HEK293T (cell line): Measurements from ENCODE around the gene NHSL1.

Source experiments
- BHLHE40 ChIP-seq: fragments of 450-650 bp; IDR thresholded peaks from 2 replicates; pipeline ENCODE4 v1.6.1; 2016; ENCODE audit warnings: mild to moderate bottlenecking, moderate library complexity, borderline replicate concordance
- CTBP1 ChIP-seq: fragments of 450-650 bp; IDR thresholded peaks from 2 replicates; pipeline ENCODE4 v1.6.1; 2016; ENCODE audit warnings: borderline replicate concordance
- ELF4 ChIP-seq: fragments of 450-650 bp; IDR thresholded peaks from 2 replicates; pipeline ENCODE4 v1.6.1; 2017; ENCODE audit warnings: antibody characterized with exemption
- FOXA1 ChIP-seq: fragments of 450-650 bp; IDR thresholded peaks from 2 replicates; pipeline ENCODE4 v1.6.1; 2016; ENCODE audit warnings: mild to moderate bottlenecking
- FOXK2 ChIP-seq: fragments of 450-650 bp; IDR thresholded peaks from 2 replicates; pipeline ENCODE4 v1.6.1; 2016; ENCODE audit warnings: mild to moderate bottlenecking
- FOXM1 ChIP-seq: fragments of 450-650 bp; IDR thresholded peaks from 2 replicates; pipeline ENCODE4 v1.6.1; 2017; ENCODE audit warnings: mild to moderate bottlenecking, borderline replicate concordance
- HDGF ChIP-seq: fragments of 450-650 bp; IDR thresholded peaks from 2 replicates; pipeline ENCODE4 v1.6.1; 2017; ENCODE audit warnings: antibody characterized with exemption, borderline replicate concordance
- L3MBTL2 ChIP-seq: fragments of 450-650 bp; conservative IDR thresholded peaks from 2 replicates; pipeline ENCODE4 v1.6.1; 2016; ENCODE audit warnings: mild to moderate bottlenecking
- PKNOX1 ChIP-seq: fragments of 450-650 bp; IDR thresholded peaks from 2 replicates; pipeline ENCODE4 v1.6.1; 2016
- SP1 ChIP-seq: fragments of 450-650 bp; IDR thresholded peaks from 2 replicates; pipeline ENCODE4 v1.6.1; 2017
- ZNF384 ChIP-seq: fragments of 450-650 bp; IDR thresholded peaks from 2 replicates; pipeline ENCODE4 v1.6.1; 2016

- TF ChIP-seq FOXM1 (no peak), ELF4 (no peak), FOXA1 (no peak), L3MBTL2 (no peak), BHLHE40 (no peak), FOXK2 (no peak), HDGF (no peak), SP1 (no peak), ZNF384 (no peak), PKNOX1 (no peak), CTBP1 (no peak)
Observed at GRCh38 chr6:138377042-138377441, 122.3 kb downstream of the NHSL1 start.
